CD4-positive, alpha-beta T cell (primary cell): ENCODE measurements around the gene DDIT3. TPM values are rescaled to one million over a fixed set of nuclear protein-coding genes. Genes with fewer than 3 reads are reported as not detected.
A peak's percentile ranks its signal among the peaks of the same experiment; 100 is the strongest.

Experiments used
- ATAC-seq: fragments of 200-7000 bp; cut with Tn5 transposase; one replicate; pipeline ENCODE4 v1.10.0; 2022; ENCODE audit warnings: mild to moderate bottlenecking; ENCODE audit not compliant: poor library complexity
- CTCF ChIA-PET: fragments of 350-600 bp; sonication (Branson Sonifier 250); formaldehyde crosslinking; loops from one replicate; lab custom pipeline; 2021; ENCODE audit warnings: antibody characterized with exemption, inconsistent platforms; lab: Charles Lee
- POLR2A ChIA-PET: fragments of 350-600 bp; sonication (Branson Sonifier 250); formaldehyde crosslinking; loops from one replicate; lab custom pipeline; 2021; ENCODE audit warnings: antibody characterized with exemption, inconsistent platforms; lab: Charles Lee
- DNase-seq, 14 experiments: peaks; one replicate each; pipeline ENCODE4 v3.0.0-alpha.2; 2013 to 2020; ENCODE audit warnings: mixed read lengths in 2 of 14
- H3K27ac ChIP-seq, 2 donors: one replicate each; pipeline versions ENCODE4 v1.5.1 to v1.7.0; 2013; ENCODE audit warnings: low read length in 2 of 2, low read depth in 1 of 2, mild to moderate bottlenecking in 1 of 2
- H3K27me3 ChIP-seq, 2 experiments: 1 replicate in 1 of 2; 2 replicates in 1 of 2; pipeline versions ENCODE4 v1.6.1 to v1.7.0; 2013; ENCODE audit warnings: low read length in 2 of 2, control low read depth in 1 of 2, mild to moderate bottlenecking in 1 of 2, moderate library complexity in 1 of 2; ENCODE audit not compliant: insufficient read depth in 2 of 2, control insufficient read depth in 1 of 2
- H3K36me3 ChIP-seq: one replicate; pipeline ENCODE4 v1.6.1; 2013; ENCODE audit warnings: low read length, control low read depth; ENCODE audit not compliant: insufficient read depth
- H3K4me1 ChIP-seq: one replicate; pipeline ENCODE4 v1.6.1; 2013; ENCODE audit warnings: low read length, control low read depth; ENCODE audit not compliant: insufficient read depth
- H3K4me3 ChIP-seq: one replicate; pipeline ENCODE4 v1.5.1; 2013; ENCODE audit warnings: mild to moderate bottlenecking, low read length, moderate library complexity
- H3K9me3 ChIP-seq, 2 experiments: 1 replicate in 1 of 2; 2 replicates in 1 of 2; pipeline versions ENCODE4 v1.6.1 to v1.7.0; 2013; ENCODE audit warnings: low read length in 2 of 2, mild to moderate bottlenecking in 2 of 2, control low read depth in 1 of 2, moderate library complexity in 1 of 2; ENCODE audit not compliant: control insufficient read depth in 1 of 2, insufficient read depth in 1 of 2
- H3K27ac Mint-ChIP-seq: one replicate; pipeline ENCODE4 v1.8.0; 2020; ENCODE audit warnings: mixed read lengths
- H3K27me3 Mint-ChIP-seq: one replicate; pipeline ENCODE4 v1.8.0; 2021; ENCODE audit warnings: mixed read lengths
- H3K36me3 Mint-ChIP-seq: one replicate; pipeline ENCODE4 v1.8.0; 2021; ENCODE audit warnings: low read depth, mixed read lengths
- H3K4me1 Mint-ChIP-seq: one replicate; pipeline ENCODE4 v1.8.0; 2021; ENCODE audit warnings: low read depth, mixed read lengths
- H3K4me3 Mint-ChIP-seq: one replicate; pipeline ENCODE4 v1.8.0; 2020; ENCODE audit warnings: mild to moderate bottlenecking, mixed read lengths
- H3K9me3 Mint-ChIP-seq: one replicate; pipeline ENCODE4 v1.8.0; 2020; ENCODE audit warnings: mixed read lengths
- intact Hi-C, 2 experiments: fragments of 100-400 bp; cut with DNase I in 1 of 2; cut with micrococcal nuclease in 1 of 2; formaldehyde crosslinking; loops; one replicate each; pipeline versions ENCODE4 v1.15.1 to v1.9.0; 2023 to 2025; cut with DNase I, micrococcal nuclease
- total RNA-seq, 174 experiments: library from RNA in 2 of 174; stranded (reverse) in 2 of 174; gene quantifications; one replicate each; pipeline ENCODE4 v1.2.3 and lab custom pipeline; 2021 to 2026
- TF ChIP-seq, protein P1 (sequence below): fragments of 200-600 bp; IDR thresholded peaks from one replicate; pipeline ENCODE4 v1.8.0; 2022; ENCODE audit warnings: antibody characterized with exemption, mild to moderate bottlenecking

Gene DDIT3
- total RNA-seq, 2 experiments from 2014 or later: 145 TPM

DNA sequence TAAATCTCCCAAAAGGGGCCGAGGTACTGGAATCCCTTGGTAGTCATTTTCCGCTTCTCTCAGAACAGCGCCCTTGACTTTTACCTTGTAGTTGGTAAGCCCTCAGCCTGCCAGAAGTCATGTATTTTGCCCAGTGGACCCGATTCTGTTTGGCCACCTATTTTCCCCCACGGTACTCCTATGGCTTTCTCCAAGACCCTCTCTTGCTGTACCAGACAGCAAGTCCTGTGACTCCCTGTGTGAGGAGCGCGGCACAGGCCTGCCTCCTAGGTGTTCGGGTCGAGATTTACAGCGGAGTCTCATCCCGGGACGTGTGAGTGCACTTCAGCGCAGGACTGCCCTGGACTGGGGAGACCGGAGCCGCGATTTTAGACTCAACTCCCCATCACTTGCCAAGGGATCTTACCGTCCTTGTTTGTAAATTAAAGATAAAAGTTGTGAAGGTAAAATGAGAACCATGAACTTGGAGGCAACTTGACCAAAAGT lies 1.3 kb upstream of the DDIT3 start:
- peaks cover 40% of the 10 kb centered on the region for H3K36me3 ChIP-seq
- Mint-ChIP-seq H3K27me3 (no peaks in the 10 kb centered on the region), H3K4me1 (peaks cover 64% of the 10 kb centered on the region), H3K27ac (peak overlapping the region; percentile 100), H3K4me3 (peak overlapping the region; percentile 95), H3K36me3 (peaks cover 76% of the 10 kb centered on the region), H3K9me3 (no peaks in the 10 kb centered on the region)
- ChIA-PET CTCF (interaction anchor here (1.3 kb wide), 2 partner anchors 59 to 62 kb away, joined by 3 read pairs; no protein-coding TSS in a partner anchor), POLR2A (interaction anchor here (1.2 to 2.9 kb wide), 4 partner anchors 43 to 220 kb away, joined by 3 to 61 read pairs (median 10); partner anchors contain the start of genes ARHGAP9 and GLI1)
- TF ChIP-seq, protein P1, sequence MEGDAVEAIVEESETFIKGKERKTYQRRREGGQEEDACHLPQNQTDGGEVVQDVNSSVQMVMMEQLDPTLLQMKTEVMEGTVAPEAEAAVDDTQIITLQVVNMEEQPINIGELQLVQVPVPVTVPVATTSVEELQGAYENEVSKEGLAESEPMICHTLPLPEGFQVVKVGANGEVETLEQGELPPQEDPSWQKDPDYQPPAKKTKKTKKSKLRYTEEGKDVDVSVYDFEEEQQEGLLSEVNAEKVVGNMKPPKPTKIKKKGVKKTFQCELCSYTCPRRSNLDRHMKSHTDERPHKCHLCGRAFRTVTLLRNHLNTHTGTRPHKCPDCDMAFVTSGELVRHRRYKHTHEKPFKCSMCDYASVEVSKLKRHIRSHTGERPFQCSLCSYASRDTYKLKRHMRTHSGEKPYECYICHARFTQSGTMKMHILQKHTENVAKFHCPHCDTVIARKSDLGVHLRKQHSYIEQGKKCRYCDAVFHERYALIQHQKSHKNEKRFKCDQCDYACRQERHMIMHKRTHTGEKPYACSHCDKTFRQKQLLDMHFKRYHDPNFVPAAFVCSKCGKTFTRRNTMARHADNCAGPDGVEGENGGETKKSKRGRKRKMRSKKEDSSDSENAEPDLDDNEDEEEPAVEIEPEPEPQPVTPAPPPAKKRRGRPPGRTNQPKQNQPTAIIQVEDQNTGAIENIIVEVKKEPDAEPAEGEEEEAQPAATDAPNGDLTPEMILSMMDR: no peak
- ATAC-seq (no peak), DNase-seq (peak in 7 of 14 experiments; percentile 14 to 62 (median 22))
- H3K27me3 ChIP-seq: no peaks in the 10 kb centered on the region
- intact Hi-C loops: loop anchor here (2.0 to 5.0 kb wide), 4 partner anchors 25 to 421 kb away; partner anchors contain the start of genes ATP23 (in 1 of the 2), CDK4 (in 1 of the 2) and DCTN2 (in 1 of the 2)
- peaks cover 76% of the 10 kb centered on the region for H3K4me1 ChIP-seq
- no peaks in the 10 kb centered on the region for H3K9me3 ChIP-seq
- peak overlapping the region; percentile 96 to 97 for H3K27ac ChIP-seq
- peak overlapping the region; percentile 66 for H3K4me3 ChIP-seq

DNA sequence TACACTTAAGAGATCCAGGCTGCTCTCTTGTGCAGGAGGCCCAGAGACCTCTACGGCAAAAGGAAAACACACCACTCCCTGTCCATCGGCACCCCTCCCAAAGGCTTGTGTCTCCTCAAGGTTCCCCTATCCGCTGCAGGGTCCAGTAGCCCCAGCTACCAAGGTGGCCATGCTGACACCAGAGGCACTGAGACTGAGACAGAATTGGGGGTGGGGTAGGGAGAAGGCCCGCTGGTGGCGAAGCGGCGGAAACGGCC lies 590 bp downstream of the DDIT3 start:
- peaks cover 41% of the 10 kb centered on the region for H3K36me3 ChIP-seq
- DNase-seq: peak in 6 of 14 experiments; percentile 11 to 41 (median 23)
- H3K9me3 Mint-ChIP-seq: no peaks in the 10 kb centered on the region
- ChIA-PET CTCF (interaction anchor here (1.0 to 2.0 kb wide), 3 partner anchors 17 to 64 kb away, joined by 3 to 8 read pairs (median 3); partner anchors contain the start of gene GLI1), POLR2A (interaction anchor here (0.8 to 2.9 kb wide), 11 partner anchors 20 to 1402 kb away, joined by 3 to 61 read pairs (median 4); partner anchors contain the start of genes ARHGAP9, CDK4, GLI1 and MARS1)
- peaks cover 82% of the 10 kb centered on the region for H3K36me3 Mint-ChIP-seq
- peak overlapping the region; percentile 100 for H3K27ac Mint-ChIP-seq
- intact Hi-C loops: loop anchor here (1.0 to 5.0 kb wide), 6 partner anchors 30 to 423 kb away; partner anchors contain the start of genes ARHGAP9 (in 1 of the 2), ATP23 (in 1 of the 2) and CDK4 (in 1 of the 2)
- no peaks in the 10 kb centered on the region for H3K27me3 Mint-ChIP-seq
- TF ChIP-seq, protein P1: no peak
- no peaks in the 10 kb centered on the region for H3K9me3 ChIP-seq
- peak overlapping the region; percentile 97 to 99 for H3K27ac ChIP-seq
- H3K4me3 ChIP-seq: peak overlapping the region; percentile 100
- peaks cover 61% of the 10 kb centered on the region for H3K4me1 ChIP-seq
- ATAC-seq: no peak
- peaks cover 64% of the 10 kb centered on the region for H3K4me1 Mint-ChIP-seq
- no peaks in the 10 kb centered on the region for H3K27me3 ChIP-seq
- H3K4me3 Mint-ChIP-seq: peak overlapping the region; percentile 95

DNA sequence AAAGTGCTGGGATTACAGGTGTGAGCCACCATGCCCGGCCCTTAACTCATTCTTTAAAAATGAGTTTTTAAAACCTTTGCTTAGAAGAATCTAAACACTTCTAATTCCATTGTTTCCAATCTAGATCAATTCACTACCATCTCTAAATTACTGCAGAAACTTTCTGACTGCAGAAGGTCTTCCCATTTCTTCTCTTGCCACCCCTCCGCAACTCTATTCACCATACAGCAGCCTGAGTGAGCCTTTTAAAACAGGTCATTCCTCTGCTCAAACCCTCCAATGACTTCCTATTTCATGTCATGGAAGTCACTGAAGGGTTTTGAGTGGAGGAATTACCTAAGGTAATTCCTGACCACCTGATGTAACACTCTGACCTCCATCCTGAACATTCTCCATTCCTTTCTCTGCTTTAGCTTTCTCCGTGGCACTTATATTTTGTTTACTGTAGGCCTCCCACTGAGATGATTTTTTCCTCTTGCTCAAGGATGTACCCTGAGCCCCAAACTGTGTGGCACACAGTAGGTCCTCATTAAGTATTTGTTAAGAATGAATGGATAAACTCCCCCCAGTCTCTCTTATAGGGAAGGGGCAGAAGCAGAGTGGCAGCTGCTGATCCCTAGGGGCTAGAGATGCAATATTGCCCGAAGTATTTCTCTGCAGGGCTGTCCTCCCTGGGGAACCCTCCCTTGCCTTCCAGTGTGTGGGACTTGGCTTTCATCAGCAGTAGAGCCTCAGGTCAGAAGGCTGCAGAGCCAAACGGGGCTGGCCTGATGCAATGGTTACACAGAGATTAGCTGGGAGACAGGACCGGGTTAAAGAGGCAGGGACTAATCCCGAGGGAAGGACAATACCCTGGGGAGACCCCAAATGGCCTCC lies 1.2 kb downstream of the DDIT3 start:
- H3K36me3 ChIP-seq: peaks cover 42% of the 10 kb centered on the region
- peak overlapping the region; percentile 95 for H3K4me3 Mint-ChIP-seq
- TF ChIP-seq, protein P1: no peak
- peaks cover 59% of the 10 kb centered on the region for H3K4me1 Mint-ChIP-seq
- H3K27me3 ChIP-seq: no peaks in the 10 kb centered on the region
- intact Hi-C loops: loop anchor here in 1 of 2 experiments (1.0 kb wide), 2 partner anchors 28 to 30 kb away; partner anchors contain the start of gene DCTN2
- H3K4me3 ChIP-seq: peak overlapping the region; percentile 100
- DNase-seq (peak in 2 of 14 experiments; percentile 12 to 22), ATAC-seq (no peak)
- H3K9me3 ChIP-seq: no peaks in the 10 kb centered on the region
- no peaks in the 10 kb centered on the region for H3K9me3 Mint-ChIP-seq
- H3K27ac ChIP-seq: peak overlapping the region; percentile 97 to 99
- POLR2A ChIA-PET: interaction anchor here (0.8 to 2.9 kb wide), 6 partner anchors 20 to 233 kb away, joined by 3 to 61 read pairs (median 4); partner anchors contain the start of genes ARHGAP9, CDK4 and MARS1
- CTCF ChIA-PET: interaction anchor here (1.0 to 2.0 kb wide), 3 partner anchors 17 to 64 kb away, joined by 3 to 8 read pairs (median 3); partner anchors contain the start of gene GLI1
- peak overlapping the region; percentile 100 for H3K27ac Mint-ChIP-seq
- peaks cover 56% of the 10 kb centered on the region for H3K4me1 ChIP-seq
- peaks cover 82% of the 10 kb centered on the region for H3K36me3 Mint-ChIP-seq
- H3K27me3 Mint-ChIP-seq: no peaks in the 10 kb centered on the region
